Esophagus squamous epithelium (tissue), 4 donors: ENCODE measurements around the gene TMEM74B.

Experiments
- POLR2A ChIP-seq, 4 donors: fragments of 450-650 bp; IDR thresholded peaks; one replicate each; pipeline ENCODE4 v1.6.1; 2017; ENCODE audit warnings: antibody characterized with exemption in 4 of 4, mild to moderate bottlenecking in 4 of 4, moderate library complexity in 3 of 4
- TF ChIP-seq, protein P1 (sequence below), 6 experiments: fragments of 450-650 bp in 4 of 6; fragments of 200-600 bp in 2 of 6; sonication (generic) in 2 of 6; IDR thresholded peaks; one replicate each; pipeline ENCODE4 v1.5.1; 2016 to 2019; ENCODE audit warnings: antibody characterized with exemption in 6 of 6, mild to moderate bottlenecking in 4 of 6, moderate library complexity in 4 of 6

DNA sequence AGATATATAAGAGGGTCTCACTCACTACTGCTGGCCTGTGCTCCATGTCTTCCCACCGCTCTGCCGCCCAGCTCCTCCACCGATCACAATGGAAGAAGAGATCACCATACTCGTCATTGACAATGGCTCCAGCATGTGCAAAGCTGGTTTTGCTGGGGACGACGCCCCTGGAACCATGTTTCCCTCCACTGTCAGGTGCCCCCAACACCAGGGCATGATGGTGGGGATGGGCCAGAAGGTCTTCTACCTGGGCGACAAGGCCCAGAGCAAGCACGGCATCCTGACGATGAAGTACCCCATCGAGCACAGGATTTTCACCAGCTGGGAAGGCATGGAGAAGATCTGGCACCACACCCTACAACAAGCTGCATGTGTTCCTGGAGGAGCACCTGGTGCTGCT lies 24.3 kb downstream of the TMEM74B start:
- TF ChIP-seq, protein P1, sequence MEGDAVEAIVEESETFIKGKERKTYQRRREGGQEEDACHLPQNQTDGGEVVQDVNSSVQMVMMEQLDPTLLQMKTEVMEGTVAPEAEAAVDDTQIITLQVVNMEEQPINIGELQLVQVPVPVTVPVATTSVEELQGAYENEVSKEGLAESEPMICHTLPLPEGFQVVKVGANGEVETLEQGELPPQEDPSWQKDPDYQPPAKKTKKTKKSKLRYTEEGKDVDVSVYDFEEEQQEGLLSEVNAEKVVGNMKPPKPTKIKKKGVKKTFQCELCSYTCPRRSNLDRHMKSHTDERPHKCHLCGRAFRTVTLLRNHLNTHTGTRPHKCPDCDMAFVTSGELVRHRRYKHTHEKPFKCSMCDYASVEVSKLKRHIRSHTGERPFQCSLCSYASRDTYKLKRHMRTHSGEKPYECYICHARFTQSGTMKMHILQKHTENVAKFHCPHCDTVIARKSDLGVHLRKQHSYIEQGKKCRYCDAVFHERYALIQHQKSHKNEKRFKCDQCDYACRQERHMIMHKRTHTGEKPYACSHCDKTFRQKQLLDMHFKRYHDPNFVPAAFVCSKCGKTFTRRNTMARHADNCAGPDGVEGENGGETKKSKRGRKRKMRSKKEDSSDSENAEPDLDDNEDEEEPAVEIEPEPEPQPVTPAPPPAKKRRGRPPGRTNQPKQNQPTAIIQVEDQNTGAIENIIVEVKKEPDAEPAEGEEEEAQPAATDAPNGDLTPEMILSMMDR (IDR thresholded peaks at IDR 0.05), result no peak
- no peak for TF ChIP-seq POLR2A (IDR thresholded peaks at IDR 0.05)
